PC-3 (cell line): ENCODE results near the gene TDRD15.

Experiments
- CTCF ChIP-seq: fragments of 300-600 bp; sonication (generic); conservative IDR thresholded peaks from 2 replicates; pipeline ENCODE4 v1.5.1; 2017; ENCODE audit warnings: antibody characterized with exemption, low read depth, mild to moderate bottlenecking, low read length
- EZH2 ChIP-seq: fragments of 300-600 bp; sonication (generic); IDR thresholded peaks from one replicate; pipeline ENCODE4 v1.6.1; 2017; ENCODE audit warnings: antibody characterized with exemption, mild to moderate bottlenecking, low read length; ENCODE audit not compliant: unreplicated experiment
- EZH2phosphoT487 ChIP-seq: fragments of 300-600 bp; sonication (generic); IDR thresholded peaks from 2 replicates; pipeline ENCODE4 v1.6.1; 2018; ENCODE audit warnings: mild to moderate bottlenecking, antibody characterized with exemption, low read length, borderline replicate concordance

- TF ChIP-seq CTCF = no peak
- no peak for TF ChIP-seq EZH2phosphoT487
- no peak for TF ChIP-seq EZH2
Measured at GRCh38 chr2:21161122-21161521, 37.4 kb downstream of the TDRD15 start.
